ENCODE data around the gene REEP1.
A peak's percentile ranks its signal among the peaks of the same experiment; 100 is the strongest.

The REEP1 gene, protein sequence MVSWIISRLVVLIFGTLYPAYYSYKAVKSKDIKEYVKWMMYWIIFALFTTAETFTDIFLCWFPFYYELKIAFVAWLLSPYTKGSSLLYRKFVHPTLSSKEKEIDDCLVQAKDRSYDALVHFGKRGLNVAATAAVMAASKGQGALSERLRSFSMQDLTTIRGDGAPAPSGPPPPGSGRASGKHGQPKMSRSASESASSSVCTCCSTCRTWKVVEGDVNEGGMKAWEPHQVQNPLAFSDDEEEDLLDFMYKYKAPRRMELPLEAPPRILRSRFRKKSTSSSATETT

DNA sequence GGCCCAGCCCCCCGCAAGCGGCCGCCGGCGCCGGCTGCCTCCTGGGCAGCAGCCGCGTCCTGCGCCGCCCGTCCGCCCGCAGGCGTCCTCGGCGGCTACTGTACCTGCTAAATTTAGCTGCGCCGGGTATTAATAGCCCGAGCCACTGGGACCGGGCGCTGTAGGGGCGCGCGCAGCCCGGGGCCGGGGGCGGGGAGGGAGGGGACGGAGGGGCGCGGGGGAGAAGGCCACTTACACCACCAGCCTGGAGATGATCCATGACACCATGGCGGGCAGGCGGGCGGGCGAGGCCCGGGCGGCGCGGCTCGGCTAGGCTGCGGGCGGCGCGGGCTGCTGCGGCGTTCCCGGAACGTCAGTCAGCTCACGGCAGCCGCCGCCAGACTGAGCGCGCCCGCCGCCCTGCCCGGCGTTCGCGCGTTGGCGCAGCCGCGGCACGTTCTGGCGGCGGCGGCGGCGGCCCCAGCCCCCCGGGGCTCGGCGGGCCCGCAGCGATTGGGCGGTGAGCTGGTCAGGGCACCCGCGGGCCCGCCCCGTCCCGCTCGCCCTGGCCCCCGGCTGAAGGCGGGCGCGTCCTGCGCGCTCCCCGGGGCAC, at the start of gene REEP1:
Gene REEP1, minus strand, starts transcription at position 383 of the 592 bp plus-strand sequence. Its CDS starts 116 bp downstream, at position 267.
- H3K4me3 ChIP-seq (ENCODE audit: control insufficient read depth, low read depth, low read length), result peak within 1 kb of the TSS; percentile 1
- no peak for DNase-seq (ENCODE audit: low read depth)
- TF ChIP-seq, protein P1, sequence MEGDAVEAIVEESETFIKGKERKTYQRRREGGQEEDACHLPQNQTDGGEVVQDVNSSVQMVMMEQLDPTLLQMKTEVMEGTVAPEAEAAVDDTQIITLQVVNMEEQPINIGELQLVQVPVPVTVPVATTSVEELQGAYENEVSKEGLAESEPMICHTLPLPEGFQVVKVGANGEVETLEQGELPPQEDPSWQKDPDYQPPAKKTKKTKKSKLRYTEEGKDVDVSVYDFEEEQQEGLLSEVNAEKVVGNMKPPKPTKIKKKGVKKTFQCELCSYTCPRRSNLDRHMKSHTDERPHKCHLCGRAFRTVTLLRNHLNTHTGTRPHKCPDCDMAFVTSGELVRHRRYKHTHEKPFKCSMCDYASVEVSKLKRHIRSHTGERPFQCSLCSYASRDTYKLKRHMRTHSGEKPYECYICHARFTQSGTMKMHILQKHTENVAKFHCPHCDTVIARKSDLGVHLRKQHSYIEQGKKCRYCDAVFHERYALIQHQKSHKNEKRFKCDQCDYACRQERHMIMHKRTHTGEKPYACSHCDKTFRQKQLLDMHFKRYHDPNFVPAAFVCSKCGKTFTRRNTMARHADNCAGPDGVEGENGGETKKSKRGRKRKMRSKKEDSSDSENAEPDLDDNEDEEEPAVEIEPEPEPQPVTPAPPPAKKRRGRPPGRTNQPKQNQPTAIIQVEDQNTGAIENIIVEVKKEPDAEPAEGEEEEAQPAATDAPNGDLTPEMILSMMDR (conservative IDR thresholded peaks at IDR 0.05; ENCODE audit: control insufficient read depth, insufficient read depth, low read depth, low read length), result no peak

DNA sequence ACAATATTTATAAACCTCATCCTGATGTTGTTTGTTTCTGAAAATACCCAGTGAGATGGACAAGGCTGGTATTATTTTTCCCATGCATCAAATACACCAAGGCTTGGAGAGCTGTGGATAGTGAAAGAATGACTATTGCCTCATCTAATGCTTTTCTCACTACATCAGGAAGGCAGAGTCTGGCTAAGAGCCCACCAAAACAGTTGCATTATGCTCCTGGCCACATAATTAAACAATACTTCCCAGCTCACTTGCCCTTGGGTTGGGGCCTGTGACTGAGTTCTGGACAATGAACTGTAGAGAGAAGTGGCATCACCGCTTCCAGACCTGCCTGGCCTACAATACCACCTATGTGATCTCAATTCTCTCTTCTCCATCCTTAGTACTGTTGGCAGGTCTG, 46.4 kb upstream of the REEP1 start:
- no peak overlapping the region for H3K4me3 ChIP-seq (ENCODE audit: control insufficient read depth, low read depth, low read length)
- TF ChIP-seq, protein P1 (conservative IDR thresholded peaks at IDR 0.05; ENCODE audit: control insufficient read depth, insufficient read depth, low read depth, low read length), result no peak
- peak; percentile 72 for DNase-seq (ENCODE audit: low read depth)

DNA sequence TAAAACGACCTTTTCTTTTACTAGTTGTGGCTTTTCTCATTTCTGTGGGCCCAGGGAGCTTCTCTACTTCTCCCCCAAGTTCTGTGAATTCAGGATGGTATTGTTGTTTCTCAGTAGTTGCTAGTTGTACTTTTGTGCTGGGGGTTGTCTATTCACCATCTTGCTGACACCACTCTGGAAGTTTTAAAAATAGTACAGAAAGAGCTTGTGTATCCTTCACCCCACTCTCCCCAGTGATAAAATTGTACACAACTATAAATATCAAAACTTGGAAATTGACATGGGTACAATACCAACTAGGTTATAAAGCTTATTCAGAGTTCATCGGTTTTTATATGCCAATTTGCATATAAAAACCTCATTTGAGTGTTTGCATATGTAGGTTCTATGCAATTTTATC, 45.3 kb upstream of the REEP1 start:
- TF ChIP-seq, protein P1 (conservative IDR thresholded peaks at IDR 0.05; ENCODE audit: control insufficient read depth, insufficient read depth, low read depth, low read length), result no peak
- no peak for DNase-seq (ENCODE audit: low read depth)
- no peak overlapping the region for H3K4me3 ChIP-seq (ENCODE audit: control insufficient read depth, low read depth, low read length)

DNA sequence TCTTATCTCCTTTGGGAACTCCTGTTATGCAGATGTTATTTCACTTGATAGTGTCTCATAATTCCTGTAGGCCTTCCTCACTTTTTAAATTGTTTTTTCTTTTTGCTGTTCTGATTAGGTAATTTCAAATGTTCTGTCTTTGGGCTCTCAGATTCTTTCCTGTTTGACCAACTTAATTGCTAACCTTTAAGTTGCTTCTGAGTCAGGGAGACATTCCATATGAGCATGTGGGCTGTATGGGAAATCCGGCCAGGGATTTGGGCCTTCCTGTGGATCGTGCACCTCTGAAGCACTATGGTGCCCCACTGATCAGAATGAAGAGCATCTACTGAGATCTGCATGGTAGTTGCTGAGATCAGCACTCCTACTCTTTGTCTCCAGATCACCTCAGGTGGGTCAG, 44.7 kb upstream of the REEP1 start:
- no peak for DNase-seq (ENCODE audit: low read depth)
- TF ChIP-seq, protein P1 (conservative IDR thresholded peaks at IDR 0.05; ENCODE audit: control insufficient read depth, insufficient read depth, low read depth, low read length), result no peak
- H3K4me3 ChIP-seq (ENCODE audit: control insufficient read depth, low read depth, low read length), result no peak overlapping the region

DNA sequence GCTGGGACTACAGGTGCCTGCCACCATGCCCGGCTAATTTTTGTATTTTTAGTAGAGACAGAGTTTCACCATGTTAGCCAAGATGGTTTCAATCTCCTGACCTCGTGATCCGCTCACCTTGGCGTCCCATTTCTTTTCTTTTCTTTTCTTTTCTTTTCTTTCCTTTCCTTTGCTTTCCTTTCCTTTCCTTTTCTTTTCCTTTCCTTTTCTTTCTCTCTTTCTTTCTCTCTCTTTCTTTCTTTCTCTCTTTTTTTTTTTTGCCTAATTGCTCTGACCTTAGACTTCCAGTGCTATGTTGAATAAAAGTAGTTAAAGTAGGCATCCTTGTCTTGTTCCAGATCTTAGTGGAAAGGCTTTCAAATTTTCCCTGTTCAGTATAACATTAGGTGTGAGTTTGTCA, 41.0 kb upstream of the REEP1 start:
- DNase-seq (ENCODE audit: low read depth), result no peak
- no peak overlapping the region for H3K4me3 ChIP-seq (ENCODE audit: control insufficient read depth, low read depth, low read length)
- TF ChIP-seq, protein P1 (conservative IDR thresholded peaks at IDR 0.05; ENCODE audit: control insufficient read depth, insufficient read depth, low read depth, low read length), result no peak

DNA sequence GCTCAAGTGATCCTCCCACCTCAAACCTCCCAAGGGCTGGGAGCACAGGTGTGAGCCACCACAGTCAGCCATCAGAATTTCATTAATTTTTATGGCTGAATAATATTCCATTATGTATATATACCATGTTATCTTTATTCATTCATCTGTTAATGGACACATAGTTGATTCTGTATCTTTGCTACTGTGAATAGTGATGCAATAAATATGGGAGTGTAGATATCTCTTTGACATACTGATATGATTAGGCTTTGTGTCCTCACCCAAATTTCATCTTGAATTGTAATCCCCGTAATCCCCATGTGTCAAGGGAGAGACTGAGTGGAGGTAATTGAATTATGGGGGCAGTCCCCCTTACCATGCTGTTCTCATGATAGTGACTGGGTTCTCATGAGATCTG, 38.2 kb upstream of the REEP1 start:
- TF ChIP-seq, protein P1 (conservative IDR thresholded peaks at IDR 0.05; ENCODE audit: control insufficient read depth, insufficient read depth, low read depth, low read length), result no peak
- DNase-seq (ENCODE audit: low read depth), result no peak
- no peak overlapping the region for H3K4me3 ChIP-seq (ENCODE audit: control insufficient read depth, low read depth, low read length)
